CD14-positive monocyte (primary cell): ENCODE results near the gene DOP1B. TPM values are rescaled to one million over a fixed set of nuclear protein-coding genes. Genes with fewer than 3 reads are reported as not detected.
A peak's percentile ranks its signal among the peaks of the same experiment; 100 is the strongest.

Experiments
- DNase-seq, 3 donors: peaks; one replicate each; pipeline ENCODE4 v3.0.0-alpha.2; 2011 to 2022
- H2AFZ ChIP-seq: 2 replicates; pipeline ENCODE4 v1.6.0; 2012; ENCODE audit warnings: mild to moderate bottlenecking, low read depth, low read length, inconsistent platforms; ENCODE audit not compliant: insufficient read depth, poor library complexity, severe bottlenecking
- H3K27ac ChIP-seq, 2 donors: 1 replicate in 1 of 2; 2 replicates in 1 of 2; pipeline ENCODE4 v1.5.1; 2012 to 2013; ENCODE audit warnings: low read length in 2 of 2, control low read depth in 1 of 2, inconsistent platforms in 1 of 2, low read depth in 1 of 2, mild to moderate bottlenecking in 1 of 2
- H3K27me3 ChIP-seq, 2 donors: one replicate each; pipeline versions ENCODE4 v1.6.0 to v1.6.1; 2011 to 2013; ENCODE audit warnings: low read length in 2 of 2; ENCODE audit not compliant: control insufficient read depth in 2 of 2, insufficient read depth in 2 of 2
- H3K36me3 ChIP-seq, 2 donors: replicated peaks in 1 of 2; 1 replicate in 1 of 2; 2 replicates in 1 of 2; pipeline versions ENCODE4 v1.5.1 to v1.6.1; 2012 to 2013; ENCODE audit warnings: low read length in 2 of 2, control low read depth in 1 of 2, inconsistent platforms in 1 of 2, mild to moderate bottlenecking in 1 of 2; ENCODE audit not compliant: insufficient read depth in 2 of 2, control insufficient read depth in 1 of 2
- H3K4me1 ChIP-seq, 2 donors: 1 replicate in 1 of 2; 2 replicates in 1 of 2; pipeline versions ENCODE4 v1.5.1 to v1.6.1; 2012 to 2013; ENCODE audit warnings: low read length in 2 of 2, control low read depth in 1 of 2, inconsistent platforms in 1 of 2, mild to moderate bottlenecking in 1 of 2, moderate library complexity in 1 of 2; ENCODE audit not compliant: insufficient read depth in 2 of 2, control insufficient read depth in 1 of 2
- H3K4me2 ChIP-seq: replicated peaks from 2 replicates; pipeline ENCODE3; 2012; ENCODE audit warnings: low read length, moderate library complexity, mild to moderate bottlenecking; ENCODE audit not compliant: poor library complexity, severe bottlenecking; ENCODE audit errors: extremely low read depth
- H3K4me3 ChIP-seq, 3 experiments: fragments of 200-600 bp in 1 of 3; sonication (generic) in 1 of 3; replicated peaks in 1 of 3; 1 replicate in 2 of 3; 2 replicates in 1 of 3; pipeline ENCODE4 v1.5.1; 2011 to 2013; ENCODE audit warnings: low read length in 3 of 3, mild to moderate bottlenecking in 3 of 3, control low read depth in 2 of 3, low read depth in 2 of 3, inconsistent platforms in 1 of 3, moderate library complexity in 1 of 3
- H3K79me2 ChIP-seq: 2 replicates; pipeline ENCODE4 v1.6.0; 2012; ENCODE audit warnings: mild to moderate bottlenecking, control low read depth, inconsistent platforms, low read length, moderate library complexity; ENCODE audit not compliant: insufficient read depth
- H3K9ac ChIP-seq: 2 replicates; pipeline ENCODE4 v1.6.0; 2017; ENCODE audit warnings: low read length, mild to moderate bottlenecking; ENCODE audit not compliant: insufficient read depth, poor library complexity, severe bottlenecking
- H3K9me3 ChIP-seq, 2 donors: replicated peaks in 1 of 2; 1 replicate in 1 of 2; 2 replicates in 1 of 2; pipeline versions ENCODE4 v1.5.1 to v1.6.1; 2012 to 2013; ENCODE audit warnings: low read length in 2 of 2, control low read depth in 1 of 2; ENCODE audit not compliant: control insufficient read depth in 1 of 2, insufficient read depth in 1 of 2
- H4K20me1 ChIP-seq: 2 replicates; pipeline ENCODE4 v1.6.0; 2012; ENCODE audit warnings: mild to moderate bottlenecking, low read length, control low read depth, moderate library complexity; ENCODE audit not compliant: insufficient read depth
- H3K27ac Mint-ChIP-seq, 7 donors: one replicate each; pipeline ENCODE4 v1.8.0; 2020; ENCODE audit warnings: mild to moderate bottlenecking in 7 of 7, mixed read lengths in 7 of 7, moderate library complexity in 6 of 7, inconsistent platforms in 2 of 7
- H3K27me3 Mint-ChIP-seq, 3 donors: one replicate each; pipeline ENCODE4 v1.8.0; 2021 to 2022; ENCODE audit warnings: low read depth in 3 of 3, mild to moderate bottlenecking in 3 of 3, mixed read lengths in 3 of 3, moderate library complexity in 3 of 3, inconsistent platforms in 1 of 3
- H3K36me3 Mint-ChIP-seq, 2 donors: one replicate each; pipeline ENCODE4 v1.8.0; 2020; ENCODE audit warnings: mixed read lengths in 2 of 2, inconsistent platforms in 1 of 2, mild to moderate bottlenecking in 1 of 2
- H3K4me1 Mint-ChIP-seq: one replicate; pipeline ENCODE4 v1.8.0; 2020; ENCODE audit warnings: mild to moderate bottlenecking, mixed read lengths
- H3K4me3 Mint-ChIP-seq, 2 donors: one replicate each; pipeline ENCODE4 v1.8.0; 2020; ENCODE audit warnings: mild to moderate bottlenecking in 2 of 2, mixed read lengths in 2 of 2, moderate library complexity in 1 of 2
- H3K9me3 Mint-ChIP-seq, 7 donors: one replicate each; pipeline ENCODE4 v1.8.0; 2020 to 2022; ENCODE audit warnings: mixed read lengths in 7 of 7, mild to moderate bottlenecking in 6 of 7, moderate library complexity in 6 of 7, inconsistent platforms in 2 of 7
- WGBS: methylation state at CpG from one replicate; pipeline ENCODE4 v1.1.5; 2013; ENCODE audit warnings: missing lambda C conversion rate; ENCODE audit not compliant: insufficient coverage; 5-methylcytosine and 5-hydroxymethylcytosine counted together
- intact Hi-C, 2 donors: fragments of 100-400 bp; cut with micrococcal nuclease; formaldehyde crosslinking; loops; one replicate each; pipeline versions ENCODE4 v1.15.0 to v1.15.1; 2023
- polyA plus RNA-seq, 3 donors: library from polyadenylated mRNA; depleted of rRNA in 1 of 3; unstranded in 2 of 3; stranded (reverse) in 1 of 3; fragments of 300-500 nt in 2 of 3; fragments of >200 nt in 1 of 3; fragmentation: Illumina TruSeq in 2 of 3; gene quantifications; 1 replicate in 2 of 3; 2 replicates in 1 of 3; pipeline ENCODE4 v1.2.3, GENCODE V29; 2012 to 2021
- TF ChIP-seq, protein P1 (sequence below): fragments of 200-600 bp; IDR thresholded peaks from one replicate; pipeline ENCODE4 v1.8.0; 2022; ENCODE audit warnings: antibody characterized with exemption, mild to moderate bottlenecking

DOP1B gene
- polyA plus RNA-seq, 3 donors = 6.0 to 14.4 (median 11.0) TPM

DNA sequence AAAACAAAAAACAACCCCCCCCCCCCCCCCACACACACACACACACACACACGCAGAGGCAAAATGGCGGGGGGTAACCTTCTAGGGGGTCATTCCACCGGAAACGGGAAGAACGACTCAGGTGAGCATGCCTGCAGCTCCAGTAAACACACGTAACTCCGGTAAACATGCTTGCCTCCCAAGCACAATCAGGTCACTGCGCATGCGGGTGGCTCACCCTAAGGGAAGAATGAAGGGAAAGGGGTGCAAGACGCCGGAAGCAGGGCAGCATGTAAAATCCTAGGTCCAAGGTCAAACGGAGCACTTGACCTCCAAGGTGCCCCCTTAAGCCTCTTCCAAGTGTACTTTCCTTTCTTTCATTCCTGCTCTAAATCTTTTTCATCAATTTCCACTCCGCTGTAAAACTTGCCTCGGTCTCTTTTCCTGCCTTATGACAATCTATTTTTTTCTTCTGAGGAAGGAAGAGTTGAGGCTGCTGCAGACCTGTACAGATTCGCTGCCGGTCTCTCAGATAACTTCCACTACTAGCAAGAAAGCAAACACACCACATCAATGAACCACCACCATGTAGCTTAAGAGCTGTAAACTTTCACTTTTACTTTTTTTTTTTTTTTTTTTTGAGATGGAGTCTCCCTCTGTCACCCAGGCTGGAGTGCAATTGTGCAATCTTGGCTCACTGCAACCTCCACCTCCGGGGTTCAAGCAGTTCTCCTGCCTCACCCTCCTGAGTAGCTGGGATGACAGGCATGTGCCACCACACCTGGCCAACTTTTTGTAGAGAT, 42.8 kb upstream of the DOP1B start:
- H3K4me2 ChIP-seq = peak overlapping the region; percentile 63

DNA sequence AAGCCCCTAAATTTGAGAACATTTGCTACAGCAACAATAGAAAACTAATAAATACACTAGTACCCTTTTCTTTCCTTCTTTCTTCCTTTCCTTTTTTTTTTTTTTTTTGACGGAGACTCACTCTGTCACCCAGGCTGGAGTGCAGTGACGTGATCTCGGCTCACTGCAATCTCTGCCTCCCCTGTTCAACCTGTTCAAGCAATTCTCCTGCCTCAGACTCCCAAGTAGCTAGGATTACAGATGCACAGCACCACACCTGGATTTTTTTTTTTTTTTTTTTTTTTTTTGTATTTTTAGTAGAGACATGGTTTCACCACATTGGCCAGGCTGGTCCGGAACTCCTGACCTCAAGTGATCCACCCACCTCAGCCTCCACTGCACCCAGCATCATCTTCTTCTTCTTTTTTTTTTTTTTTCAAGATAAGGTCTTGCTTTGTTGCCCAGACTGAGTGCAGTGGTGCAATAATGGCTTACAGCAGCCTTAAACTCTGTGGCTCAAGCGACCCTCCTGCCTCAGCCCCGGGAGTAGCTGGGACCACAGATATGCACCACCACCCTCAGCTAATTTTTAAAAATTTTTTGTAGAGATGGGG, 41.4 kb upstream of the DOP1B start:
- no peak overlapping the region for H3K4me2 ChIP-seq
- H3K36me3 Mint-ChIP-seq = no peaks in the 10 kb centered on the region
- no peak overlapping the region for H3K27ac ChIP-seq
- H3K36me3 ChIP-seq = no peaks in the 10 kb centered on the region
- WGBS = no CpG with 5 or more reads among the region's 6 CpGs
- H3K9me3 ChIP-seq = no peaks in the 10 kb centered on the region
- peak overlapping the region in 1 of 7 donors; percentile 78 for H3K27ac Mint-ChIP-seq
- H3K79me2 ChIP-seq = no peaks in the 10 kb centered on the region
- H3K4me3 Mint-ChIP-seq = no peak overlapping the region
- no peaks in the 10 kb centered on the region for H3K27me3 ChIP-seq
- DNase-seq = no peak
- no peaks in the 10 kb centered on the region for H4K20me1 ChIP-seq
- TF ChIP-seq, protein P1, sequence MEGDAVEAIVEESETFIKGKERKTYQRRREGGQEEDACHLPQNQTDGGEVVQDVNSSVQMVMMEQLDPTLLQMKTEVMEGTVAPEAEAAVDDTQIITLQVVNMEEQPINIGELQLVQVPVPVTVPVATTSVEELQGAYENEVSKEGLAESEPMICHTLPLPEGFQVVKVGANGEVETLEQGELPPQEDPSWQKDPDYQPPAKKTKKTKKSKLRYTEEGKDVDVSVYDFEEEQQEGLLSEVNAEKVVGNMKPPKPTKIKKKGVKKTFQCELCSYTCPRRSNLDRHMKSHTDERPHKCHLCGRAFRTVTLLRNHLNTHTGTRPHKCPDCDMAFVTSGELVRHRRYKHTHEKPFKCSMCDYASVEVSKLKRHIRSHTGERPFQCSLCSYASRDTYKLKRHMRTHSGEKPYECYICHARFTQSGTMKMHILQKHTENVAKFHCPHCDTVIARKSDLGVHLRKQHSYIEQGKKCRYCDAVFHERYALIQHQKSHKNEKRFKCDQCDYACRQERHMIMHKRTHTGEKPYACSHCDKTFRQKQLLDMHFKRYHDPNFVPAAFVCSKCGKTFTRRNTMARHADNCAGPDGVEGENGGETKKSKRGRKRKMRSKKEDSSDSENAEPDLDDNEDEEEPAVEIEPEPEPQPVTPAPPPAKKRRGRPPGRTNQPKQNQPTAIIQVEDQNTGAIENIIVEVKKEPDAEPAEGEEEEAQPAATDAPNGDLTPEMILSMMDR = no peak
- H2AFZ ChIP-seq = no peak overlapping the region
- intact Hi-C loops = loop anchor here in 1 of 2 donors (10.0 kb wide), 1 partner anchor 50 kb away; the partner anchor contains the start of gene SETD4
- H3K4me1 ChIP-seq = peaks cover 10 to 20% of the 10 kb centered on the region in 2 donors
- peaks cover 0 to 8% (median 1%) of the 10 kb centered on the region in 3 donors for H3K27me3 Mint-ChIP-seq
- H3K9me3 Mint-ChIP-seq = peaks cover 0 to 5% (median 0%) of the 10 kb centered on the region in 7 donors
- H3K4me3 ChIP-seq = no peak overlapping the region
- H3K4me1 Mint-ChIP-seq = peaks cover 15% of the 10 kb centered on the region
- no peak overlapping the region for H3K9ac ChIP-seq

More for the DNA sequence above, 42.8 kb upstream of the DOP1B start:
- no peaks in the 10 kb centered on the region for H4K20me1 ChIP-seq
- TF ChIP-seq, protein P1 = no peak
- peak overlapping the region; percentile 82 for H2AFZ ChIP-seq
- Mint-ChIP-seq H3K27me3 (peaks cover 0 to 6% (median 1%) of the 10 kb centered on the region in 3 donors), H3K4me3 (peak overlapping the region in 1 of 2 donors; percentile 89), H3K4me1 (peaks cover 15% of the 10 kb centered on the region), H3K9me3 (peaks cover 0 to 5% (median 0%) of the 10 kb centered on the region in 7 donors), H3K36me3 (no peaks in the 10 kb centered on the region), H3K27ac (peak overlapping the region in 3 of 7 donors; percentile 10 to 66 (median 24))
- H3K9ac ChIP-seq = no peak overlapping the region
- H3K4me1 ChIP-seq = peaks cover 10 to 20% of the 10 kb centered on the region in 2 donors
- H3K4me3 ChIP-seq = peak overlapping the region; percentile 8 to 57 (median 17)
- no peaks in the 10 kb centered on the region for H3K79me2 ChIP-seq
- no peaks in the 10 kb centered on the region for H3K9me3 ChIP-seq
- no peaks in the 10 kb centered on the region for H3K36me3 ChIP-seq
- H3K27me3 ChIP-seq = no peaks in the 10 kb centered on the region
- intact Hi-C loops = loop anchor here (5.0 to 10.0 kb wide), 2 partner anchors 49 to 52 kb away; partner anchors contain the start of gene SETD4 (in 2 of the 2)
- WGBS = 60% methylated on average over 7 of the region's 17 CpGs
- DNase-seq = no peak
- H3K27ac ChIP-seq = no peak overlapping the region
